VCaP (cell line): ENCODE measurements around the gene IRX4.

Experiments
- H3K27ac ChIP-seq: fragments of 450-650 bp; 2 replicates; pipeline ENCODE4 v1.5.1; 2017
- TF ChIP-seq, protein P1 (sequence below): fragments of 450-650 bp; conservative IDR thresholded peaks from 2 replicates; pipeline ENCODE4 v1.5.1; 2017; ENCODE audit warnings: mild to moderate bottlenecking, moderate library complexity

The IRX4 gene

DNA sequence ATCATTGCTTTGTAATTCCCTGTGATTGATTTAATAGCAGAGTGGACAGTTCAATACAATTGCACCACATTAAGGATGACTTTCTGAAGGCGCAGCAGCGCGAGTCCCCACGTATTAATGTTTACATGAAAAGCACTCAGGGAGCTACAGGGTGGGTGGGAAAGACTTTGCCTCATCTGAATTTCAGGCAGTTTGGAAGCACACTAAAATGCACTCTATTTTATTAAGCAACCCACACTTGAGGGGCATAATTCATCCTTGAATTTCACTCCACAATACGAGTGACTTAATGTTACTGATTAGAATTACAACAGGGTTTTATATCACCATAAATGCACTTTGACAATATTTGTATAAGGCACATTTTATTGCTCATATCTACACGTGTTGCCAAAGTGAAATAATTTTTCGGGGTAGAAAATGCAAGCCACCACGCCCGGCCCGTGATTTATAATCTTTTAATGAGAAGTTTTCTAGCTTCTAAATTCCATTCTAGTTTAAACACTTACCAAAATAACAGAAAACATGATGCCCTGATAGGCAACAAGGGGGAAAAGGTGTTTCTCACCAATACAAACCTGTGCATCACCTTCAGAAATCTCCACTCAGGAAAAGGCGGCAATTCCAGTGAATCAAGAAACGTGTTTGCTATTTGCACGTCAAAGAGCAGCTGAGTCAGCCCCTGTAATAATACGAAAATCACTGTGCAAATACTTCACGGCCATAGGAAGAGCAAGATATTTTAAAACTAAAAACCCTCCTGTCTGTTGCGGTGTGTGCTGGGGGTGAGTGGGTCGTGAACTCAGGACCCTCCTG is 40.5 kb downstream of the IRX4 start:
- peak overlapping the region; percentile 11; the same call in 1 of the 2 replicates for H3K27ac ChIP-seq
- TF ChIP-seq, protein P1, sequence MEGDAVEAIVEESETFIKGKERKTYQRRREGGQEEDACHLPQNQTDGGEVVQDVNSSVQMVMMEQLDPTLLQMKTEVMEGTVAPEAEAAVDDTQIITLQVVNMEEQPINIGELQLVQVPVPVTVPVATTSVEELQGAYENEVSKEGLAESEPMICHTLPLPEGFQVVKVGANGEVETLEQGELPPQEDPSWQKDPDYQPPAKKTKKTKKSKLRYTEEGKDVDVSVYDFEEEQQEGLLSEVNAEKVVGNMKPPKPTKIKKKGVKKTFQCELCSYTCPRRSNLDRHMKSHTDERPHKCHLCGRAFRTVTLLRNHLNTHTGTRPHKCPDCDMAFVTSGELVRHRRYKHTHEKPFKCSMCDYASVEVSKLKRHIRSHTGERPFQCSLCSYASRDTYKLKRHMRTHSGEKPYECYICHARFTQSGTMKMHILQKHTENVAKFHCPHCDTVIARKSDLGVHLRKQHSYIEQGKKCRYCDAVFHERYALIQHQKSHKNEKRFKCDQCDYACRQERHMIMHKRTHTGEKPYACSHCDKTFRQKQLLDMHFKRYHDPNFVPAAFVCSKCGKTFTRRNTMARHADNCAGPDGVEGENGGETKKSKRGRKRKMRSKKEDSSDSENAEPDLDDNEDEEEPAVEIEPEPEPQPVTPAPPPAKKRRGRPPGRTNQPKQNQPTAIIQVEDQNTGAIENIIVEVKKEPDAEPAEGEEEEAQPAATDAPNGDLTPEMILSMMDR = no peak

DNA sequence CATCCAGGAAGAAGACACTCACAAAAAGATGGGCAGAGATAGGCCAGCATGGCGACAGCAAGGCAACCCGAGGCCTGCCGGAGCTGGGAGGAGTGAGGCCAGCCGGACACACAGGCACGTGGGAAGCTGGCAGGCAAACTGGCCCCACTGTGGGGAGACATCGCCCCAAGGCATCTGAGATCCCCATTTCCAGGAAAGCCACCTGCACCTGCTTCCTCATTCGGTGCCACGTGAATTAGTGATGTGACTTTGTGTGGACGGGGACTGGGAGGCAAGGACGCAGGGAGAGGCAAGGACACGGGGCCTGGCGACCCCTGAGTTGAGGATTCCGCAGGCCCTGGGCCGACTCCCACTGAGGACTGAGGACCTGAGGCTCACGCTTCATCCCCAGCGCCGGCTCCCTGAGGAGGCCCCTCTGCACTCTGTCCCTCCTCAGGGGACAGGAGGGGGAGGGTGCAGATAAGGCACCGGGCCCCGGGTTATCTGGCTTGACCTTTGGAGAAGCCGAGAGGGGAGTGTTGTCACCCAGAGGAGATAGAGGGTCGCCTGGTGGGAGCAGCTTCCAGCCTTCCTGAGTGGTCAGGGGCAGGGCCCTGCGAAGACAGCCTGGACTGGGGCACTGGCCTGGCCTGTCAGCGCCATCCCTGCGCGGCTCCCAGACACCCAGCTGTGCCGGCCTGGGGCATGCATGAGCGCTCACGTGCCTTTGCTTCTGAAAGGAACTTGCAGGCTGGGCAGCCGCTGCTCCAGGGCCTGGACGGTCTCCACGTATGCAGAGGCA is 41.8 kb downstream of the IRX4 start:
- TF ChIP-seq, protein P1 = no peak
- H3K27ac ChIP-seq = no peak overlapping the region

DNA sequence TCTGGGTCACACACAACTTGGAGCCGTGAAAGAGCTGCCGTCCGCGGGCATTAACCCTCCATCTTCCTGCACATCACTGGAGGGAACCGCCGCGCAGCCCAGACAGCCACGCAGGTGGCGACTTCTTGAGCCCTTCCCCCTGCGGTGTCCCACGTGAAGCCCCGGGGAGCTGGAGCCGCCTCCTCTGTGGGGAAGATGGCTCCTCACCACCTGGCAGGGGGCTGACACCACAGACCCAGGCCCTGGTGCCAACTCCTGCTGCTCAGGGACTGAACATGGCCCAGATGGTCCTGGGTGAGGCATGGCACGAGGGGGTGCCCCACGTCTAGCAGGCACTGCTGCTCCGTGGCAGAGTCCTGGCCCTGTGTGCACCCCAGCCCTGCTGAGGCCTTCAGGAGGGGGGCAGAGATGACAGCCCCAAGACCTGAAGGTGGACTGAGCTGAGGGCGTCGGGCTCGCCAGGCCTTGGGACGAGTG is 42.6 kb downstream of the IRX4 start:
- TF ChIP-seq, protein P1 = no peak
- no peak overlapping the region for H3K27ac ChIP-seq

DNA sequence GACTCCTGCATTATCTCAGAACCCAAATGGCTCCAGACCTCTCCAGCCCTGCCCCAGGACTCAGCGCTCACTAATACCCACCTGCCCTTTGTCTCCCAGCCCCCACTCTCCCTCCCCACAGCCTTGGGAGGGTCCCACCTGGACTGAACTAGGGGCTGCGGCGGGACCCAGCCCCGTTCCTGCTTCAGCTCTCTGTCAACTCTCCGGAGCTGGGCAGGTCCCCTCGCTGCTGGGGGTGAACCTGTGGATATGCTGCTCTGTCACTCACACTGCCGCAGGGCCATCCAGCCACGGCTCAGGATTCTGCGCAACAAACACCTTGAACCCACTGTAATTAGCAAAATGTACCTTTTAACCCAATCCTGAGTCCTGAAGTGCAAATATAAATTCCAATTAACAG is 44.7 kb downstream of the IRX4 start:
- no peak overlapping the region for H3K27ac ChIP-seq
- TF ChIP-seq, protein P1 = no peak

DNA sequence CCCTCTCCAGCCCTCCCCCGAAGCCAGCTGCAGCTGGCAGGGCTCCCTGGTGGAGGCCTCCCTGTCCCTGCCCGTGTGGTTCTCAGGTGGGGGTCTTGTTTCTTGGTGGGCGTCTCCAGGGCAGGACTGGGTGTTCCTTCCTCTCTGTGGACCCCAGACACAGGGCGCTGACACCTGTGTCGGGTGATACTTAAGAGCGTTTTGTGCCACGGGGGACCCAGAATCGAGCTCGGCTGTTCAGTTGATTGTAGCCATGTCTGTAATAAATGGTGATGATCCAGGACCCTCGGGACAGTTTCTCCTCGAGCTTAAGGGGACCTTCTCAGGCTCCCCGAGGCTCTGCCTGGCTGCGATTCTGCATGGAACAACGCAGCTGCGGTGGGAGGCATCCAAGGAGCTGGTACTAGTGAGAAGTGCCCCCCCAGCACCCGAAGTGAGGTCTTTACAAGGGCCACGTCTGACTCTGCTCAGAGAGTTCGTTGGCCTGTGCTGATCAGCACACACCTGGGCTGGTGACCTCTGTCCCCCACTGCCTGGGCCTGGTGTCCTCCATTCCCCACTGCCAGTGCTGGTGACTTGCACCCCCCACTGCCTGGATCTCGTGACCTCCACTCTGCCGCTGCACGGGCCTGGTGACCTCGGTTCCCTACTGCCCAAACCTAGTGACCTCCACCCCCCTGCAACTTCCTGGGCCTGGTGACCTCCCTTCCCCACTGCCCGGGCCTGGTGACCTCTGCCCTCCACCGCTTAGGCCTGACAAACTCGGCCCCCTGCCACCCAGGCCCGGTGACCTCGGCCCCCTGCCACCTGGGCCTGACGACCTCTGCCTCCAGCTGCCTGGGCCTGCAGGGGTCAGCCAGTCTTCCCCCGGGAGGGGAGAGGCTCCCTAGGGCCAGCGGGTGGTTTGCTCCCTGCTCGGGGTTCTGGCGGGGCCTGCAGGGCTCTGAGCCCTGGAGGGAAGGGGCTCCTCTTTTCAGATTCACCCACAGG is 45.5 kb downstream of the IRX4 start:
- H3K27ac ChIP-seq = no peak overlapping the region
- TF ChIP-seq, protein P1 = no peak

DNA sequence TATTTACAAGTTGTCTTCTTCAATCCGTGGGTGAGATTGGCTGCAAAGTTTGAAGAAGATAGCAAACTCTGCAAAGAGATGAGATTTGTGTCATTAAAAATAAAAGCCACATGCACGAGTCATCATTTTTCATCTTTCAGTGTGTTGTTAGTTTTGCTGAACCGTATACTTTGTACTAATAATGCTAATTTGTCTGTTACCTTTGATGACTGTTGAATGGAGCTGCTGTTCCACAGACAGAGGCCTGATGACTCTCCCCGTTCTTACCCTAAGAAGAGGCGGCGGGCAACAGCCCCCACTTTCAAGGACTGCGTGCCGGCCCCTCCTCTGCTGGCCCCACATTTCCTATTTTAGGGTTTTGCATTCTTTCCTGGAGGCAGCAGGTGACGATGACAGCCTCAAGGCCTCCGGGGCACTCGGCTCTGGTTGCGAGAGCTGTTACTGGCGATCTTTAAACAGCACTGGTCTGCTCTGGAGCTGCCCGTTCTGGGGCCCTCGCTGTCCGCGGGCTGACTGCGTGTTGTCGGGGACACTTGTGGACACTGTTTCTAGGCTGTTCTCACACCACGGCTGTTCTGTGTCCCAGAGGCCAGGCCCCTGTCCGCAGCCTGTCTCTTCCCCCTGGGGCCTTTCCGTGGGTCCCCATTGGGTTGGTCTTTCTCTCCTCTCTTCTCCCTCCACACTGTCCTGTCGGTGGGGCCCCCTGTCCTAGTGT is 46.4 kb downstream of the IRX4 start:
- no peak overlapping the region for H3K27ac ChIP-seq
- TF ChIP-seq, protein P1 = no peak
